ENCODE measurements around the gene MSRB3. TPM values are rescaled to one million over a fixed set of nuclear protein-coding genes. Genes with fewer than 3 reads are reported as not detected.

The MSRB3 gene
- total RNA-seq, 2 donors from 2014 or later: 3.5 to 29.6 TPM

- H3K9me3 ChIP-seq: no peaks in the 10 kb centered on the region
- TF ChIP-seq, protein P1, sequence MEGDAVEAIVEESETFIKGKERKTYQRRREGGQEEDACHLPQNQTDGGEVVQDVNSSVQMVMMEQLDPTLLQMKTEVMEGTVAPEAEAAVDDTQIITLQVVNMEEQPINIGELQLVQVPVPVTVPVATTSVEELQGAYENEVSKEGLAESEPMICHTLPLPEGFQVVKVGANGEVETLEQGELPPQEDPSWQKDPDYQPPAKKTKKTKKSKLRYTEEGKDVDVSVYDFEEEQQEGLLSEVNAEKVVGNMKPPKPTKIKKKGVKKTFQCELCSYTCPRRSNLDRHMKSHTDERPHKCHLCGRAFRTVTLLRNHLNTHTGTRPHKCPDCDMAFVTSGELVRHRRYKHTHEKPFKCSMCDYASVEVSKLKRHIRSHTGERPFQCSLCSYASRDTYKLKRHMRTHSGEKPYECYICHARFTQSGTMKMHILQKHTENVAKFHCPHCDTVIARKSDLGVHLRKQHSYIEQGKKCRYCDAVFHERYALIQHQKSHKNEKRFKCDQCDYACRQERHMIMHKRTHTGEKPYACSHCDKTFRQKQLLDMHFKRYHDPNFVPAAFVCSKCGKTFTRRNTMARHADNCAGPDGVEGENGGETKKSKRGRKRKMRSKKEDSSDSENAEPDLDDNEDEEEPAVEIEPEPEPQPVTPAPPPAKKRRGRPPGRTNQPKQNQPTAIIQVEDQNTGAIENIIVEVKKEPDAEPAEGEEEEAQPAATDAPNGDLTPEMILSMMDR (IDR thresholded peaks at IDR 0.05): no peak
- intact Hi-C loops (cut with DNase I): no loop called here
These were observed 89.6 kb downstream of the MSRB3 start for GRCh38 chr12:65368055-65368454.

DNA sequence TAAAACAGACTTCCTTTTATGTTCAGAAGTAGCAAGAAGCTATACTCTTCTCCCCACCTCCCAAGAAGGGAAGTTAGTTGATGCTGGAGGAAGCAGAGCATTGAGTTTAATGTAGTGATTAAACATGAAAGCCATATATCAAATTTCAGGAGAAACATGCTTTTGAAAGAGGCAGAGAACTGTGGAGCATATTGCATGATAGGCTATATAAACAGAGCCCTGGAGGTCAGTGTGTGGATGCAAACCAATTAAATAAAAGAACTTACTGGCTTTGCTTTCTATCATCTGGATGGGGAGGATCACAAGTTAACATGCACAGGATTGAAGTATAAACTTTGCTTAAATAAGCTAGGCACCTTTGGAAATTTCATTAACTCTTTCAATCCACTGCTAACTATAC lies 94.1 kb downstream of the MSRB3 start:
- TF ChIP-seq, protein P1 (IDR thresholded peaks at IDR 0.05): no peak
- no peak for DNase-seq
- no peaks in the 10 kb centered on the region for H3K27me3 ChIP-seq
- intact Hi-C loops (cut with DNase I): no loop called here
- no peak overlapping the region for H3K27ac ChIP-seq
- no peaks in the 10 kb centered on the region for H3K4me1 ChIP-seq
- no peak overlapping the region for H3K4me3 ChIP-seq
- H3K9me3 ChIP-seq: no peaks in the 10 kb centered on the region
- H3K9ac ChIP-seq (ENCODE audit: low read depth in 2 of 2, low read length in 2 of 2): no peak overlapping the region
- H3K36me3 ChIP-seq: no peaks in the 10 kb centered on the region

More at GRCh38 chr12:65368055-65368454, 89.6 kb downstream of the MSRB3 start:
- no peak for DNase-seq
- Histone ChIP-seq H3K27ac (no peak overlapping the region), H3K36me3 (no peaks in the 10 kb centered on the region), H3K9ac (ENCODE audit: low read depth in 2 of 2, low read length in 2 of 2) (no peak overlapping the region), H3K4me1 (no peaks in the 10 kb centered on the region), H3K4me3 (no peak overlapping the region), H3K27me3 (no peaks in the 10 kb centered on the region)

DNA sequence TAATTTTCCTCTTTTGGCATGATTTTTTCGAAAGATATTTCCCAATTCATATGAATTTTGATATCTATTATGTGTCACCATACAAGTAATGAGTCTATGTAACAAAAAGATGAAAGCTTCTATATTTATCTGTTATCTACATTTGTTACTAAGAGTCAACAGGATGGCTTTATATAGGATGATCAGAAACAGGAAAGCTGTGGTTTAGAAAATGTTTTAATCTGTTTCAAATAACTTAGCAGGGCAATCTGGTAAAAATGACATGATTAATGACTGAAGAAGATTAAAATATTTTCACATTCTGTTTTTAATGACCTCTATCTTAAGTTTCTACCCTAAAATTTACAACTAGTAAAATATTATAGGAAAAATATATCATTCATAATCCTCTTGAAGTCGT lies 105.8 kb downstream of the MSRB3 start:
- TF ChIP-seq, protein P1 (IDR thresholded peaks at IDR 0.05): no peak
- no peak overlapping the region for H3K4me3 ChIP-seq
- H3K27me3 ChIP-seq: no peaks in the 10 kb centered on the region
- no peaks in the 10 kb centered on the region for H3K9me3 ChIP-seq
- intact Hi-C loops (cut with DNase I): no loop called here
- no peaks in the 10 kb centered on the region for H3K4me1 ChIP-seq
- DNase-seq: no peak
- no peaks in the 10 kb centered on the region for H3K36me3 ChIP-seq
- no peak overlapping the region for H3K27ac ChIP-seq
- H3K9ac ChIP-seq (ENCODE audit: low read depth in 2 of 2, low read length in 2 of 2): no peak overlapping the region

DNA sequence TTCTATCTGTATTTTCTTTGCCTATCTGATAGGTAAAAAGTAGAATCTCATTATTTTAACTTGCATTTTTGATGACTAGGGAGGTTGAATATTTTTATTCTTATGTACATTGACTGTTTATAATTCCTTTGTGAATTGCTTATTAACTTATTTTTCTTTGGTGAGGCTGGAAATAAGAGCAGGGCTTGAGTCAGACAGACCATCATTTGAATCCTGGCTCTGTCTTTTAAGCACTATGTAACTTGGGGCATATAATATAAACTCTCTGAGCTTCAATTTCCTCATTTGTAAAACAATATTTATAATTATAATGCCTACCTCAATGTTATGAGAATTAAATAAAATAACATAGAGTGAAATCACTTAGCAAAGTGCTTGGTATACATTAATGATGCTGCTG lies 108.9 kb downstream of the MSRB3 start:
- Histone ChIP-seq H3K4me1 (no peaks in the 10 kb centered on the region), H3K4me3 (no peak overlapping the region), H3K27ac (no peak overlapping the region), H3K27me3 (no peaks in the 10 kb centered on the region), H3K9me3 (no peaks in the 10 kb centered on the region), H3K9ac (ENCODE audit: low read depth in 2 of 2, low read length in 2 of 2) (no peak overlapping the region), H3K36me3 (no peaks in the 10 kb centered on the region)
- TF ChIP-seq, protein P1 (IDR thresholded peaks at IDR 0.05): no peak
- intact Hi-C loops (cut with DNase I): no loop called here
- no peak for DNase-seq

DNA sequence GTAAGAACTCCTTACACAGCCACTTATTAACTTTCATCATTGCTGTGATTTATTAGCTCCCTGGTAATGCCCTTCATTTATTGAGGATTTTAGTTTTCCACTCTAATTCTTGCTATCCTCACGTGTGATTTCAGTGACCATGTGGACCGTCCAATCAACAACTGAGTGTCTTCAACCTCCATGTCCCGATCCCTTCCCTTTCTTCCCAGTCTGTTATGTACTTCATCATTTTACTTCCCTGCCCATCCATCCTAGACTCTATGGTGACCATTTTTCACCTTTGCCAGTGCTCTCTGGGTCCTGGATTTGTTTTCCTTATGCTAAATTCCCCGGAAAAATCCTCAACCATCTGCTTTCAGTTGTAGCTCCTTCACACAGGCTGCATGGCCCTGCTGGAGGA lies 111.0 kb downstream of the MSRB3 start:
- Histone ChIP-seq H3K9me3 (no peaks in the 10 kb centered on the region), H3K4me1 (no peaks in the 10 kb centered on the region), H3K36me3 (no peaks in the 10 kb centered on the region), H3K9ac (ENCODE audit: low read depth in 2 of 2, low read length in 2 of 2) (no peak overlapping the region), H3K4me3 (no peak overlapping the region), H3K27ac (no peak overlapping the region), H3K27me3 (no peaks in the 10 kb centered on the region)
- no peak for DNase-seq
- intact Hi-C loops (cut with DNase I): no loop called here
- TF ChIP-seq, protein P1 (IDR thresholded peaks at IDR 0.05): no peak

GRCh38 chr12:65391711-65392110 lies 113.2 kb downstream of the MSRB3 start:
- H3K36me3 ChIP-seq: no peaks in the 10 kb centered on the region
- H3K9ac ChIP-seq (ENCODE audit: low read depth in 2 of 2, low read length in 2 of 2): no peak overlapping the region
- no peaks in the 10 kb centered on the region for H3K4me1 ChIP-seq
- DNase-seq: no peak
- TF ChIP-seq, protein P1 (IDR thresholded peaks at IDR 0.05): no peak
- H3K27ac ChIP-seq: no peak overlapping the region
- H3K9me3 ChIP-seq: no peaks in the 10 kb centered on the region
- intact Hi-C loops (cut with DNase I): no loop called here
- H3K27me3 ChIP-seq: no peaks in the 10 kb centered on the region
- no peak overlapping the region for H3K4me3 ChIP-seq
